GM13976 (cell line): ENCODE results near the gene NUSAP1.

Source experiments
- DNase-seq: peaks from one replicate; pipeline ENCODE4 v3.0.0; 2012; ENCODE audit warnings: low spot score
- in situ Hi-C: fragments of 300-500 bp; cut with MboI; formaldehyde crosslinking; loops from one replicate; pipeline ENCODE4 v1.12.0; 2022; ENCODE audit warnings: low sequenced_read_pairs, mixed read lengths, inconsistent platforms; ENCODE audit not compliant: unreplicated experiment
- TF ChIP-seq, protein P1 (sequence below): IDR thresholded peaks from 2 replicates; pipeline ENCODE4 v1.5.1; 2012; ENCODE audit warnings: borderline replicate concordance, mild to moderate bottlenecking; ENCODE audit not compliant: insufficient read depth; ENCODE audit errors: extremely low read depth, missing control alignments, control extremely low read depth

Gene NUSAP1

DNA sequence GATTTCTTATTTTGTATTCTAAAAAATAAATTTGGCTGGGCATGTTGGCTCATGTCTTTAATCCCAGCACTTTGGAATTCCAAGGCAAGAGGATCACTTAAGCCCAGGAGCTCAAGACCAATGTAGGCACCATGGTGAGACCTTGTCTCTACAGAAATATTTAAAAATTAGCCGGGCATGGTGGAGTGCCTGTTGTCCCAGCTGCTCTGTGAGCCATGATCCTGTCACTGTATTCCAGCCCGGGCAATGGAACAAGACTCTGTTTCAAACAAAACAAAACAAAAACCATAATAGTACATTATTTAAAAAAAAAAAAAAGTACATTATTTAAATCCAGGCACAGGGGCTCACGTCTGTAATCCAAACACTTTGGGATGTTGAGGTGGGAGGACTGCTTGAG lies 78.8 kb downstream of the NUSAP1 start:
- TF ChIP-seq, protein P1, sequence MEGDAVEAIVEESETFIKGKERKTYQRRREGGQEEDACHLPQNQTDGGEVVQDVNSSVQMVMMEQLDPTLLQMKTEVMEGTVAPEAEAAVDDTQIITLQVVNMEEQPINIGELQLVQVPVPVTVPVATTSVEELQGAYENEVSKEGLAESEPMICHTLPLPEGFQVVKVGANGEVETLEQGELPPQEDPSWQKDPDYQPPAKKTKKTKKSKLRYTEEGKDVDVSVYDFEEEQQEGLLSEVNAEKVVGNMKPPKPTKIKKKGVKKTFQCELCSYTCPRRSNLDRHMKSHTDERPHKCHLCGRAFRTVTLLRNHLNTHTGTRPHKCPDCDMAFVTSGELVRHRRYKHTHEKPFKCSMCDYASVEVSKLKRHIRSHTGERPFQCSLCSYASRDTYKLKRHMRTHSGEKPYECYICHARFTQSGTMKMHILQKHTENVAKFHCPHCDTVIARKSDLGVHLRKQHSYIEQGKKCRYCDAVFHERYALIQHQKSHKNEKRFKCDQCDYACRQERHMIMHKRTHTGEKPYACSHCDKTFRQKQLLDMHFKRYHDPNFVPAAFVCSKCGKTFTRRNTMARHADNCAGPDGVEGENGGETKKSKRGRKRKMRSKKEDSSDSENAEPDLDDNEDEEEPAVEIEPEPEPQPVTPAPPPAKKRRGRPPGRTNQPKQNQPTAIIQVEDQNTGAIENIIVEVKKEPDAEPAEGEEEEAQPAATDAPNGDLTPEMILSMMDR = no peak
- in situ Hi-C loops = no loop called here
- no peak for DNase-seq

DNA sequence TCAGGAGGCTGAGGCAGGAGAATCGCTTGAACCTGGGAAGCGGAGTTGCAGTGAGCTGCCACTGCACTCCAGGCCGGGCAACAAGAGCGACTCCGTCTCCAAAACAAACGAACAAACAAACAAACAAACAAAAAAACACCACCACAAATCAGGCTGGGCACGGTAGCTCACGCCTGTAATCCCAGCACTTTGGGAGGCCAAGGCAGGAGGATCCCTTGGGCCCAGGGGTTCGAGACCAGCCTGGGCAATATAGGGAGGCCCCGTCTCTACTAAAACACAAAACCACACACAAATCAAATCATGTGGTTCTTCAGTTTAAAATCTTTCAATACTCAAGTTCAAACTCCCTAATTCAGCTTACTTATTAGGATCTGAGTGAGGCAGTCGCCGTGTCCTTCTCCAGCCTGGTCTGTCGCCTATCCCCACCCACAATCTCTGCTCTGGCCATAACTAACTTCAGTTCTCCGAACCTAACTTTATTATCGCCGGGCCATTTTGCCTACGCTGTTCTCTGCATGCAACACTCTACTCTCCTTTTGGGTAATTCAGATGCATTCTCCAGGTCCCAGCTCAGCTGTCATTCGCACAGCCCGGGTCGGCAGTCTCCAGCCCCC lies 83.6 kb downstream of the NUSAP1 start:
- DNase-seq = no peak
- in situ Hi-C loops = no loop called here
- TF ChIP-seq, protein P1 = no peak

GRCh38 chr15:41416742-41417417 lies 84.2 kb downstream of the NUSAP1 start, which contains the start of gene RTF1:
TSS of gene RTF1 (plus strand) at chr15:41417095. CDS start at chr15:41417116, 21 bp downstream.
- in situ Hi-C loops = no loop called here
- DNase-seq = peak; percentile 98
- TF ChIP-seq, protein P1 = no peak

GRCh38 chr15:41417418-41418195 lies 84.9 kb downstream of the NUSAP1 start:
- in situ Hi-C loops = no loop called here
- TF ChIP-seq, protein P1 = no peak
- DNase-seq = no peak

GRCh38 chr15:41423979-41424659 lies 91.4 kb downstream of the NUSAP1 start:
- in situ Hi-C loops = no loop called here

More at GRCh38 chr15:41423979-41424659, 91.4 kb downstream of the NUSAP1 start:
- peak; percentile 69 for DNase-seq
- TF ChIP-seq, protein P1 = no peak
